ENCODE measurements around the gene LMCD1.

The LMCD1 gene

GRCh38 chr3:8494327-8494726 lies 7.3 kb upstream of the LMCD1 start:
- Histone ChIP-seq H3K4me3 (replicated peaks; ENCODE audit: insufficient read depth, low read length) (no peak overlapping the region), H3K27me3 (ENCODE audit: insufficient read depth, poor library complexity, severe bottlenecking) (no peaks in the 10 kb centered on the region), H3K27ac (replicated peaks) (no peak overlapping the region)
- DNase-seq (ENCODE audit: low read depth in 1 of 2, low spot score in 1 of 2) = no peak
- TF ChIP-seq REST (IDR thresholded peaks at IDR 0.05; ENCODE audit: insufficient replicate concordance, low read depth) (no peak), CTCF (IDR thresholded peaks at IDR 0.05; ENCODE audit: insufficient read depth, low read length) (no peak), GABPA (IDR thresholded peaks at IDR 0.05; ENCODE audit: low read depth) (no peak), POLR2AphosphoS5 (IDR thresholded peaks at IDR 0.05; ENCODE audit: low read depth) (no peak), SPI1 (IDR thresholded peaks at IDR 0.05; ENCODE audit: borderline replicate concordance, low read depth) (no peak)

GRCh38 chr3:8497582-8497981 lies 4.0 kb upstream of the LMCD1 start:
- DNase-seq (ENCODE audit: low read depth in 1 of 2, low spot score in 1 of 2) = no peak
- H3K27me3 ChIP-seq (ENCODE audit: insufficient read depth, poor library complexity, severe bottlenecking) = peaks cover 18% of the 10 kb centered on the region
- TF ChIP-seq GABPA (IDR thresholded peaks at IDR 0.05; ENCODE audit: low read depth) = no peak
- H3K4me3 ChIP-seq (replicated peaks; ENCODE audit: insufficient read depth, low read length) = no peak overlapping the region
- no peak overlapping the region for H3K27ac ChIP-seq (replicated peaks)

GRCh38 chr3:8499181-8499611 lies 2.4 kb upstream of the LMCD1 start:
- H3K27ac ChIP-seq (replicated peaks) = no peak overlapping the region
- H3K4me3 ChIP-seq (replicated peaks; ENCODE audit: insufficient read depth, low read length) = no peak overlapping the region
- no peak for TF ChIP-seq SPI1 (IDR thresholded peaks at IDR 0.05; ENCODE audit: borderline replicate concordance, low read depth)
- peaks cover 23% of the 10 kb centered on the region for H3K27me3 ChIP-seq (ENCODE audit: insufficient read depth, poor library complexity, severe bottlenecking)
- no peak for DNase-seq (ENCODE audit: low read depth in 1 of 2, low spot score in 1 of 2)

GRCh38 chr3:8500319-8500988 lies 1.2 kb upstream of the LMCD1 start:
- TF ChIP-seq CTCF (IDR thresholded peaks at IDR 0.05; ENCODE audit: insufficient read depth, low read length) (no peak), SPI1 (IDR thresholded peaks at IDR 0.05; ENCODE audit: borderline replicate concordance, low read depth) (no peak), REST (IDR thresholded peaks at IDR 0.05; ENCODE audit: insufficient replicate concordance, low read depth) (no peak), GABPA (IDR thresholded peaks at IDR 0.05; ENCODE audit: low read depth) (no peak), POLR2AphosphoS5 (IDR thresholded peaks at IDR 0.05; ENCODE audit: low read depth) (no peak)
- Histone ChIP-seq H3K4me3 (replicated peaks; ENCODE audit: insufficient read depth, low read length) (no peak overlapping the region), H3K27ac (replicated peaks) (no peak overlapping the region), H3K27me3 (ENCODE audit: insufficient read depth, poor library complexity, severe bottlenecking) (peaks cover 23% of the 10 kb centered on the region)
- no peak for DNase-seq (ENCODE audit: low read depth in 1 of 2, low spot score in 1 of 2)

- no peak overlapping the region for H3K27ac ChIP-seq (replicated peaks)
Measured at GRCh38 chr3:8500989-8501370, 643 bp upstream of the LMCD1 start.

More at GRCh38 chr3:8500989-8501370, 643 bp upstream of the LMCD1 start:
- Histone ChIP-seq H3K27me3 (ENCODE audit: insufficient read depth, poor library complexity, severe bottlenecking) (peaks cover 23% of the 10 kb centered on the region), H3K4me3 (replicated peaks; ENCODE audit: insufficient read depth, low read length) (no peak overlapping the region)
- no peak for TF ChIP-seq REST (IDR thresholded peaks at IDR 0.05; ENCODE audit: insufficient replicate concordance, low read depth)
- no peak for TF ChIP-seq SPI1 (IDR thresholded peaks at IDR 0.05; ENCODE audit: borderline replicate concordance, low read depth)
- no peak for TF ChIP-seq POLR2AphosphoS5 (IDR thresholded peaks at IDR 0.05; ENCODE audit: low read depth)
- no peak for TF ChIP-seq CTCF (IDR thresholded peaks at IDR 0.05; ENCODE audit: insufficient read depth, low read length)
- TF ChIP-seq GABPA (IDR thresholded peaks at IDR 0.05; ENCODE audit: low read depth) = no peak
- no peak for DNase-seq (ENCODE audit: low read depth in 1 of 2, low spot score in 1 of 2)
